MM.1S (cell line): Measurements from ENCODE around the gene GAGE12H.
"Not testable (repeated sequence)": the region's sequence is repeated elsewhere in the genome, so short reads cannot be mapped to it uniquely, and the experiment has no call there.

Source experiments
- EZH2phosphoT487 ChIP-seq: fragments of 300-600 bp; sonication (generic); IDR thresholded peaks from 2 replicates; pipeline ENCODE4 v1.6.1; 2018; ENCODE audit warnings: antibody characterized with exemption, low read length
- TF ChIP-seq, protein P1 (sequence below): fragments of 300-600 bp; sonication (generic); IDR thresholded peaks from 2 replicates; pipeline ENCODE4 v1.5.1; 2016; ENCODE audit warnings: antibody characterized with exemption, low read length, mixed read lengths

- TF ChIP-seq, protein P1, sequence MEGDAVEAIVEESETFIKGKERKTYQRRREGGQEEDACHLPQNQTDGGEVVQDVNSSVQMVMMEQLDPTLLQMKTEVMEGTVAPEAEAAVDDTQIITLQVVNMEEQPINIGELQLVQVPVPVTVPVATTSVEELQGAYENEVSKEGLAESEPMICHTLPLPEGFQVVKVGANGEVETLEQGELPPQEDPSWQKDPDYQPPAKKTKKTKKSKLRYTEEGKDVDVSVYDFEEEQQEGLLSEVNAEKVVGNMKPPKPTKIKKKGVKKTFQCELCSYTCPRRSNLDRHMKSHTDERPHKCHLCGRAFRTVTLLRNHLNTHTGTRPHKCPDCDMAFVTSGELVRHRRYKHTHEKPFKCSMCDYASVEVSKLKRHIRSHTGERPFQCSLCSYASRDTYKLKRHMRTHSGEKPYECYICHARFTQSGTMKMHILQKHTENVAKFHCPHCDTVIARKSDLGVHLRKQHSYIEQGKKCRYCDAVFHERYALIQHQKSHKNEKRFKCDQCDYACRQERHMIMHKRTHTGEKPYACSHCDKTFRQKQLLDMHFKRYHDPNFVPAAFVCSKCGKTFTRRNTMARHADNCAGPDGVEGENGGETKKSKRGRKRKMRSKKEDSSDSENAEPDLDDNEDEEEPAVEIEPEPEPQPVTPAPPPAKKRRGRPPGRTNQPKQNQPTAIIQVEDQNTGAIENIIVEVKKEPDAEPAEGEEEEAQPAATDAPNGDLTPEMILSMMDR = not testable (repeated sequence)
- TF ChIP-seq EZH2phosphoT487 = not testable (repeated sequence)
Observed at GRCh38 chrX:49579649-49580048, at the start of gene GAGE12H.
